Cardiac ventricle fibroblast (primary cell): Measurements from ENCODE around the gene OTULINL. TPM values are rescaled to one million over a fixed set of nuclear protein-coding genes. Genes with fewer than 3 reads are reported as not detected.

Source experiments
- total RNA-seq: library from RNA; depleted of rRNA; stranded (reverse); fragments of >200 nt; gene quantifications from 2 replicates; pipeline ENCODE4 v1.2.3, GENCODE V29; 2015

Gene OTULINL
- 0.06 TPM in 1 of 2 replicates, not detected in the other for total RNA-seq

GRCh38 chr5:14581106-14581890 is at the start of gene OTULINL:
Gene OTULINL (plus strand): TSS chr5:14581792. CDS start chr5:14581895, 103 bp downstream.

Other genes with a start within 250 kb of the OTULINL start
- gene OTULIN, start 82.9 kb downstream of the OTULINL start, total RNA-seq = 21.1 and 30.9 TPM in 2 replicates